GM19035 (cell line): ENCODE measurements around the gene PTP4A2.
"Not testable (repeated sequence)": the region's sequence is repeated elsewhere in the genome, so short reads cannot be mapped to it uniquely, and the experiment has no call there.

Experiments
- ATAC-seq: cut with Tn5 transposase; IDR thresholded peaks from one replicate; pipeline ENCODE4 v1.9.1; 2021; ENCODE audit not compliant: unreplicated experiment

PTP4A2 gene

DNA sequence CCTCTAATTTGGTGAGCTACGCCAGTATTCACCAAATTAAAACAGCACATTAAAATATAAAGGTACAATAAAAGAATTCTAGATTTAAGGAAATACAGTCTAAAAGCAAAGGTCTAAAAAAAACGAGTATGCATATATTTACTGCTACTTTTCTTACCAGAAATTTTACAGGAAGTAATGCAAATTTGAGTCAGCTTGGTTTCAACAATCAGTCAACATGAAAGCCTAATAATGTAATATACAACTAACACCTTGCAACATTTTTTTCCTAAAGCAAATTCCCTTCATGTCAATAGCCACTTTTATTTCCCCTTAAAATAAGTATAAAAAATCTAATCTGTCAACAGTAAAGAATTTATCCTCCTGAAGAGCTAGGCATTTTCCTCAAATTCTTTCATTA lies 11.9 kb downstream of the PTP4A2 start:
- no peak for ATAC-seq

DNA sequence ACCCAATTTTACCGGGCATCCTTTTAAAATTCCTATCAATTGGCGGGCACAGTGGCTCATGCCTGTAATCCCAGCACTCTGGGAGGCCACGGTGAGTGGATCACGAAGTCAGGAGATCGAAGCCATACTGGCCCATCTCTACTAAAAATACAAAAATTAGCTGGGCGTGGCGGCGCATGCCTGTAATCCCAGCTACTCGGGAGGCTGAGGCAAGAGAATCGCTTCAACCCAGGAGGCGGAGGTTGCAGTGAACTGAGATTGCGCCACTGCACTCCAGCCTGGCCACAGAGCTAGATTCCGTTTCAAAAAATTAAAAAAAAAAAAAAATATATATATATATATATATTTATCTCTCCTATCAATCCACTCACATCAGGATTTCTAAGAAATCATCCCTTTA lies 12.3 kb downstream of the PTP4A2 start:
- not testable (repeated sequence) for ATAC-seq

DNA sequence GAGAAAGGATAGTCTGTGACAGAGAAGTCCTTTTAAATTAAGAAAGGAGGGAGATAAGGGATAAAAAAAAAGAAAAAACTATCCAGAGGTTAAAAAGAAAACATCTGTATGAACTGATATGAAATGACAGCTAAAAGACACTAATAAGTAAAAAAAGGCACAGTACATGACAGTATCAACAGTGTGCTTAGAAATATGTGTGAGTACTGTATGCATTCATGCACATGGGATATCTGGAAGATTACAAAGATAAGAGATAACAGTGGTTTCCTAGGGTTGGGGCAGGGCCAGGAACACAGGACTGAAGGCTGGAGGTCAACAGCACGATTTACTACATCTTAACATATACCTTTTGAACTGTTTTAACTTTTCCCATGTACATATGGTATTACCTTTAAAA lies 13.3 kb downstream of the PTP4A2 start:
- ATAC-seq: no peak

DNA sequence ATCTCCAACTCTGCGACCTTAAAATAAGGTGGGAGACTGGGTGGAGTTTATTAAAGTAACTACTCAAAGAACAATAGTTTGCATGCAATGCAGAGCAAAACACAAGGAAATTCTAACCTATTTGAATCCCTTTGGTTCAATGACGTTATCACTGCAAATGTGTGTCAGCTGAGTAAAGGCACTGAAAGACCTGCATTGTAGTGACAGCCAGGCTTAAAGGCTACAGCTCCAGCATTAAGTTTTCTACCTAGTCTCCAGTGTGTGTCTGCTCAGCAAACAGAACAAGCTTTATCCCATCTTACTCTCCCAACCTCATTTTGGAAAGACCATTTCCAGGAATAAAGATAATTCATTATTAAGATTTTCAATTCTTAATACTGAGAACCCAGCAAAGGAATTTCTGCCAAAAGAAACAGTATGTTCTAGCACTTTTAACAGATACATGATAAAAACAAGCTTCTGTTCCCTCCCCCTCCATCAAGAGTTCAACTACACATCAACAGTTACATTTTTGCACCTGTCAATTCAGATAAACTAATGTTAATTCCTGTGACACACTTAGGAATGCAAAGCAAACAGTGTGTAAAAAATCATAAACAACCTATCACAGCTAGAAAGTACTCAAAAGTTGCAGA lies 14.2 kb downstream of the PTP4A2 start:
- ATAC-seq: no peak

DNA sequence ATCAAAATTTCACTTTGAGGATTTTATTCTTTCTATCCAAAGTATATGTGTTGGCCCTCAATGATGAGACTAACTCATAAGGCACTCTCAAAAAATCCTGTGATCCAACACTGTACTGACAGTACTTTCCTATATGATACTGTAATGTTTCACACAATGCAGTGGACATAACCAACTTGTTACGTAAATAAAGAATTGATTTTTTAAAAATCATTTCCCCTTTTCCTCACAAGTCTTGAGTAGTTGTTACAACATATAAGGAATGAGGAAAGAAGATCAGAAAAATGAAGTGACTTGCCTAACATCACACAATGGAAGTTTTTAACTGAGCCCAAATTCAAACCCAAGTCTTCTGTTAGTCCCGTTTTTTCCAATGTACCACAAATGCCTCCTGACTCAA lies 17.2 kb downstream of the PTP4A2 start:
- no peak for ATAC-seq

DNA sequence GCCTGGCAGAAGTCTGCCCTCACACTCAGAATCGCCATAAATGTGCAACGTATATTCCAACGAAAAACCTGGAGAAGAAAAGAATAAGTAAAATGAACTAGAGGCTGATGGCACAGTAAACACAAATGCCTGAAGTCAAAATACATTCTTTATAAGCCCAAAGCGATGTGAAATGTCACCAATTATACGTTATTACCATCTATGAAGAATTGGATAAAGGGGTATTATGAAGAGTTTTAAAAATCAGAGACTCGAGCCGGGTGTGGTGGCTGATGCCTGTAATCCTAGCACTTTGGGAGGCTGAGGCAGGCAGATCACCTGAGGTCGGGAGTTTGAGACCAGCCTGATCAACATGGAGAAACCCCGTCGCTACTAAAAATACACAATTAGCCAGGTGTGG lies 18.6 kb downstream of the PTP4A2 start:
- no peak for ATAC-seq

DNA sequence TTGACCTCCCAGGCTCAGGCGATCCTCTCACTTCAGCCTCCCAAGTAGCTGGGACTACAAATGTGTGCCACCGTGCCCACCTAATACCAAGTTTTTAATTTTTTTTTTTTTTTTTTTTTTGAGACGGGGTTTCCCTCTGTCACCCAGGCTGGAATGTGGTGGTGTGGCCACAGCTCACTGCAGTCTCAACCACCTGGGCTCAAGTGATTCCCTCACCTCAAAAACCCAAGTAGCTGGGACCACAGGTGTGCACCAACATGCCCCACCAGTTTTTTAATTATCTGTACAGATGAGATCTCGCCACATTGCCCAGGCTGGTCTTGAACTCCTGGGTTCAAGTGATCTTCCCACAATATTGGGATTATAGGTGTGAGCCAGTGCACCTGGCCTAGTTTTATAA lies 22.7 kb downstream of the PTP4A2 start:
- ATAC-seq: no peak

DNA sequence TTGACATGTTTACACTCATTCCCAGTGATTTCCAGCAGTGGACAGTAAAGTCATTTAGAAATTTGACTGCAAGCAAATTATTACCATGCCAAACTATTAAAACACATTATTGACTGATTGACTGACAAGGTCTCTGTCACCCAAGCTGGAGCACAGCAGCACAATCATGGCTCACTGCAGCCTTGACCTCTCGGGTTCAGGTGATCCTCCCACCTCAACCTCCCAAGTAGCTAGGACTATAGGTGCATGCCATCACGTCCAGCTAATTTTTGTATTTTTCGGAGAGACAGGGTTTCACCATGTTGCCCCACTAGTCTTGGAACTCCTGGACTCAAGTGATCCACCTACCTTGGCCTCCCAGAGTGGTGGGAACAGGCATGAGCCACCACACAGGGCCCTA lies 24.2 kb downstream of the PTP4A2 start:
- ATAC-seq: no peak

DNA sequence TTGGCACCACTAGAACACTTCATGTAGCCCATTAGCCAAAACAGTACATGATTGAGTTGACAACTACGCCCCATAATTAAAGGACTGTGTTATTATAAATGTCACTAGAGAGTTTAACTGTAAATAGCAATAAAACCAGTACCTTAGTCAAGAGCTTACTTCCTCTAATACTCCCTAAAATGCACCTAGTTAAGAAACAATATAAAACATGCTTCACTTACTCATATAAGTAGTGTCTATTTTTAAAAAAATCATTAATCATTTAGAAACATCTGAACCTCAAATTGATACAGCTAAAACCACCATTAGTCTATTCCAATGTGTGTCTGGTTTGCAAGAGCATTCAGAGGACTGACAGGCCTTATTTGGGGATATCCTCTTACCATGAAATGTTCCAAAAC lies 25.3 kb downstream of the PTP4A2 start:
- ATAC-seq: peak; percentile 63

DNA sequence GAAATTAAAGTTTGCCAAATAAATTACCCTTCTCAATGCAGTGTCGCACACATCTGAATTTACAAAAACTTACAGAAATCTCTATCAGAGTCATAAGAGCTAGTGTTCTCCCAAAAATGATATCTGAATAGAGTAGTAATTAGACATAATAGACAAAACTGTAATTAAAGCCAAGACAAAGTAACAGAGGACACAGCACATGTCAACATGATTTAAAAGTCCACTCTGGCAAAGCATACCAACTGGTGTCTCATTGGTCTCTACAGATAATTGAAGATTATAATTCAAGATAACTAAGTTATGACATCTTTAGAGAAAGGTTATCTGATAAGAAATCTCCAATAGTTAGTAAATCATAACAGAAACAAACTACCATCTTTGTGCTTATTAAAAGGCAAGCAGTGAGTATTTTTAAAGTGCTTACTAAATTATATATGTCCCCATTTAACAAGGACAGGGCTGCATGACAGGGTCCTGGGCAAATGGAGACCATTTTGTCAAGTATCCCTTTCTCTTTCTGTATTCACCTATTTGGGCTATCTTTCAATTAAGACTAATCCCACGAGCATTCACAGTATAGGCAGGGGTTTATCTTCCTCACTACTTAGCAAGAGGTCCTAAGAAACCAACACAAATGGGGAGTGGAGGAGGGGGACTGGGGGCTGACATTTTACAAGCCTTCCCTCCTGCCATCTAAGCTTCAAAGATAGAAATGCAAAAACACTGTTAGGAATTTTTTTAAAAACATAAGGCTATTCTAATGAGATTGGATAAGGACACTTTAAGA lies 26.0 kb downstream of the PTP4A2 start:
- no peak for ATAC-seq

DNA sequence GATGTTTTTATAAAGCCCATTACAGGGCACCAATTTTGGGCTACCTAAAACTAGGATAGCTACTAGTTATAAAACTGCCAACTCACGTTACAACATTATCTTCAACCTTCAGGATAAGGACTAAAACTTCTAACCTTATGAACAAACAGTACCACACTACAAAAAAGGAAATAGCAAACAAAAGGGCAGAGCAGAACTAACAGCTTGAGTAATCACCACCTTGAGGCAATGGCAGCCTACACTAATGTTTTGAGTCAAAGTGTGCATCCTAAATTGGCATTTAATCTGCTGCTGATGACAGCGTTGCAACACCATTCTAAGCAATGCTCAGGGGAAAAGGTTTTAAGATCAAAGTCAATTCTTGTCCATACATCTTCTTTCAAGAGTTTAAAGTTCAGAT lies 27.2 kb downstream of the PTP4A2 start:
- no peak for ATAC-seq

DNA sequence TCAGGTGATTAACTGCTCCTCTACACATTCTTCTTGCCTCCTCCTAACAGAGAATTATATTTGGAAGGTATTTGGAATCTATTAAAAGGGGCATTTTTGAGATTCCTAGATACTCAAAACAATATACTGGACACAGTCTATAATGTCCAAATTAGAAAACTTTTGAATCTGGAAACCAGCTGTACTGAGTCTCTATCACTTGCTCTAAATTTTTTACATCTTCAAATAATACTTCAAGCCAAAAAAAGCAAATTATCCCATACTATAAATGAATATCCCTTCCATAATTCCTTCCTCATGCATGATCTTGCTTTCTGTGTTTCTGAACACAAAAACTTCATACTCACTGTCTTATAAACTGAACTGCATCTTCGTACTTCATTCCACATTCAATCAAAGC lies 28.5 kb downstream of the PTP4A2 start:
- ATAC-seq: no peak

DNA sequence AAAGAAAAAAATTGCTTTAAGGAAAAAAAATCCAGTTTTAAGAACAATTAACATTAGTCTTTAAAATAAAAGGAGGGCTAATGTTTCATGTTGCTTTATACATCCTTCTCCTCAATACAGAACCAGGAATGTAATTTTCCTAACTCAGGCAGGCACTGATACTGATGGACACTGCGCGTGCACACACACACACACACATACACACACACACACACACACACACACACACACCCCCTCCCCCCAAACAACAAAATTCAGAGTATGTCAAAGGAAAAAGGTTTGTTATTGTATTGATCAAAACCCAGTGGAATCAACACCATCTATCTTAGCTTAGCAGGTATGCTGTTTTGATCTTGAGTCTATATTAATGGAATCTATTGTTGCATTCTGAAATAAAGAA lies 31.6 kb downstream of the PTP4A2 start:
- no peak for ATAC-seq

DNA sequence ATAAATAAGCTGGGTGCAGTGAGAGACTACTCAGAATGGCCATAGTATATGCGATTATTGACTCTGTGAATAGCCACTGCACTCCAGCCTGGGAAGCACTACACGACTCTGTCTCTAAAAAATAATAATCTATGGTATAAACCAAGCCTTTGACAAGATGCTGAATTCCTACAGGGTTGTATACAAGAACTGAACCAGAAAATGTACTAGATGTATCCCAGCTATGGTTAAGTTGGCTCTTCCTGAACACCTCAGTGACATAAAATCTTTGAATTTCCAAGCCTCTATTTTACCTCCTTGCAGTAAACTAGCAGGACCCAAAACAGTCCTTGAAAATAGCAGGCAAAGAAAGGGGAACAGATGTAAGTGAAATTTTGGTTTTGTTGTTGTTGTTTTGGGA lies 32.5 kb downstream of the PTP4A2 start:
- ATAC-seq: no peak

DNA sequence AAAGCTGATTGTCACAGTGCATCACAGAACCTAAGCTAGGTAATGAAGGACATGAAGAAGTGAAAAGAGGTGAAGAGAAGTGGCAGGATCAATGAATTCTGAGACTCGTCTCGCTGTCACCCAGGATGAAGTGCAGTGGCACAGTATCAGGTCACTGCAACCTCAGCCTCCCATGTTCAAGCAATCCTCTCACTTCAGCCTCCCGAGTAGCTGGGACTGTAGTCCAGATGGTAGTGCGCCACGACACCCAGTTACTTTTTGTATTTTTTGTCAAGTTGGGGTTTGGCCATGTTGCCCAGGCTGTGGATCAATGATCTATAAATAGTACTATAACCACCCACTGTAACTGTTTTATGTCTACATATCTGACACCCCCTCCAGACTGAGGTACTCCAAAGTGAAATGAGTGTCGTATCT lies 33.1 kb downstream of the PTP4A2 start:
- ATAC-seq: no peak

DNA sequence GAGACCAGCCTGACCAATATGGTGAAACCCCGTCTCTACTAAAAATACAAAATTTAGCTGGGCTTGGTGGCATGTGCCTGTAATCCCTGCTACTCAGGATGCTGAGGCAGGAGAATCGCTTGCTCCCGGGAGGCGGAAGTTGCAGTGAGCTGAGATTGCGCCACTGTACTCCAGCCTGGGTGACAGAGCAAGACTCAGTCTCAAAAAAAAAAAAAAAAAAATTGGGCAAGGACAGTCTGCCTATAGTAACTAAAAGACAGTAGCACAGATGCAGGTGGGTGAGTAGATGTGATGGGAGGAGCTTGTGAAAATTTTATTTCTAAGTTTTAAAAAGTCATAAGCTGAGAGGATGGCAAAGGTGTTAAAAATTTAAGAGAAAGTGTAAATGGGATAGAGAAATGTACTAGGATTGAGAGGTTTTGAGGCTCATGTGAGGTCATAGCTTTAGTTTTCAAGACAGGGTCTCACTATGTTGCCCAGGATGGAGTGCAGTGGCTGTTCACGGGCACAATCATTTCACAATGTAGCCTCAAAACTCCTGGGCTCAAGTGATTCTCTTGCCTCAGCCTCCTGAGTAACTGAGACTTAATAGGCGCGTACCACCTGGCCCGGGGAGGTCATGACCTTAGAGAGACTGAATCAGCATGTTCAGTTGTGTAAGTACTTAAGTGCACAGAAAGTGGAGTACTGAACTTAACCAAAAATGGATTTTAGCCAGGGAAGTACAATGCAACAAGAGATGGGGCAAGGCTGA lies 33.7 kb downstream of the PTP4A2 start:
- ATAC-seq: no peak

DNA sequence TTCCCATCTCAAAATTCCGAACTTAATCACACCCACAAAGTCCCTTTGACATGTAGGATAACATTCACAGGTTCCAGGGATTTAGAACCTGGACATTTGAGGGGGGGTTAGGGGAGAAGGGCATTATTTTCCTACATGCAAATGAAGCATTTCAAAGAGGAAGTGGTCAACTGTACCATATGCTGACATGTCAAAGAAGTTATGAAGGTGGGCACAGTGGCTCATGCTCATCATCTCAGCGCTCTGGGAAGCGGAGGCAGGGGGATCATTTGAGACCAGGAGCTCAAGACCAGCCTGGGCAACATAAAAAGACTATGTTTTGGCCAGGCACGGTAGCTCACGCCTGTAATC lies 35.7 kb downstream of the PTP4A2 start:
- no peak for ATAC-seq

DNA sequence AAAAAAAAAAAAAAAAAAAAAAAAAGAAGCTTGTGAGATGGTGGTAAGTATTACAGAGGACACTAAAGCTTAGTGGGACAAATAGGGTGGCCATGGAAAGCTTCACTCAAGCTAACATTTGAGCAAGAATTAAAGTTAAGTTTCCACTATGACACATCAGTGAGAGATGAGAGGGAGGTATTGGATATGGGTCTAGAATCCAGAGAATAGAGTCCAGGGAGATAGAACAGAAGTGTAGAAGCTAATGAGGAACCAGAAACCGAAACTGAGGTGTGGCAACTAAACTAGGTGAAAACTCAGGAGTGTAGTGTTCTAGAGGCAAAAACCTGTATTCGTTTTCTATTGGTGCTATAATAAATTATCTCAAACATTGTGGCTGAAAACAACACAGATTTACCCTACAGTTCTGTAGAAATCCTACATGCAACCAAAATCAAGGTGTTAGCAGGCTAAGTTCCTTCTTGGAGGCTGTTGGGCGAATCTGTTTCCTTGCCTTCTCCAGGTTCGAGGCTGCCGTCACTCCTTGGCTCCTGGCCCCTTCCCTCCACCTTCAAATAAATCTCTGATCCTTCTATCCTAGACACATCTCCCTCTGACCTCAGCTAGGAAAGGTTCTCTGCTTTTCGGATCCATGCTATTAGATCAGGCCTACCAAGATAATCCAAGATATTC lies 36.2 kb downstream of the PTP4A2 start:
- no peak for ATAC-seq

DNA sequence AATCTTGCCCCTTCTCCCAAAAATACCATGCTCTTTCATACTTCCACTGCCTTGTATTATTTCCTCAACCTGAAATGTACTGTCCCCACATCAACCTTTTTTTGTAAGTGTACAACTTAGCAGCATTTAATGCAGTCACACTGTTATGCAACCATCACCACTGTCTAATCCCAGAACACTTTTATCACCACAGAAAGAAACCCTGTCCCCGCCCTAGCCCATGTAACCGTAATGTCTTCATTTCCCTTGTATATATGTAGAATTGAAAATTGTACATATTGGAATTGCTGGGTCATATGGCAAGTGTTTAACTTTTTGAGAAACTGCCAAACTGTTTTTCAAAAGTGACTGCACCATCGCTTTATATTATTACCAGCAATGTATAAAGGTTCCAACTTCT lies 37.4 kb downstream of the PTP4A2 start:
- no peak for ATAC-seq

DNA sequence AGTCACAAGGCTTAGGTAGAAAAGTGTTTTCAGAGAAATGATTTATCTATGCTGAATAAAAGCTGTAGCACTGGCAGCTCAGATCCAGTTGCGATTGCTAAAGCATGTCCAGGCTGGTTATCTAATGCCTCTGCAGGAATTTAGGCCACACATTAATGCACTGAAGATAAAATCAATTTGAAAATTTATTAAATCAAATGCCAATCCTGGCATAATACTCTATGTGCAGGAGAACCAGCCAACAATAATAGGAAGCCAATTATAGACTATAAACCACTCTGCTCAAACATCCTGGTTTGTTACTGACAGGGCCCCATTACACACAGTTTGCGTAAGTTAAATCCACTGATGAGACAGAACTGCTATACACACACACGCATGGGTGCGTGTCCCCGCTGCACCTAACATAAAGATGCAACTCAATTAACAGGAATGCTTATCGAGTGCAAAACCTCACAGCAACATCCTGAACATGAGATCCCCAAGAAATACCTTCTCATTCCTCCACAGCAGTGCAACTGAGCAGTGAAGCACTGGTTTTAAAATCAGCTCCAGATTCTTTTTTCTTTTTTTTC lies 40.6 kb downstream of the PTP4A2 start:
- no peak for ATAC-seq

DNA sequence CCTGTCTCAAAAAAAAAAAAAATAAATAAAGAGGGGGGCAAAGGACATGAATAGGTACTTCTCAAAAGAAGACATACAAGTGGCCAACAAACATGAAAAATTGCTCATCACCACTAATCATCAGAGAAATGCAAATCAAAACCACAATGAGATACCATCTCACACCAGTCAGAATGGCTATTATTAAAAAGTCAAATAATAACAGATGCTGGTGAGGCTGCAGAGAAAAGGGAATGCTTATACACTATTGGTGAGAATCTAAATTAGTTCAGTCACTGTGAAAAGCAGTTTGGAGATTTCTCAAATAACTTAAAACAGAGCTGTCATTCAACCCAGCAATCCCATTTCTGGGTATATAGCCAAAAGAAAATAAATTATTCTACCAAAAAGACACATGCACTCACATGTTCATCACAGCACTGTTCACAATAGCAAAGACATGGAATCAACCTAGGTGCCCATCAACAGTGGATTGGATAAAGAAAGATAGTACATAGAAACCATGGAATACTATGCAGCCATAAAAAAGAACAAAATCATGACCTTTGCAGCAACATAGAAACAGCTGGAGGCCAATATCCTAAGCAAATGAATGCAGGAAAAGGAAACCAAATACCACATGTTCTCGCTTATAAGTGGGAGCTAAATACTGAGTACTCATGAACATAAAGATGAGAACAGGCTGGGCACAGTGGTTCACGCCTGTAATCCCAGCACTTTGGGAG lies 42.5 kb downstream of the PTP4A2 start:
- not testable (repeated sequence) for ATAC-seq
